ENCODE results near the gene MITF.
"Not testable (repeated sequence)": the region's sequence is repeated elsewhere in the genome, so short reads cannot be mapped to it uniquely, and the experiment has no call there.

Gene MITF

GRCh38 chr3:69914395-69914794 is 175.1 kb downstream of the MITF start:
- Histone ChIP-seq H3K4me3 (ENCODE audit: low read length) (no peak overlapping the region), H3K4me2 (ENCODE audit: low read length) (no peak overlapping the region), H3K4me1 (ENCODE audit: low read length) (no peaks in the 10 kb centered on the region), H3K79me2 (ENCODE audit: low read length) (no peaks in the 10 kb centered on the region), H3K9ac (ENCODE audit: low read length) (no peak overlapping the region), H3K9me3 (ENCODE audit: insufficient read depth, low read length) (no peaks in the 10 kb centered on the region), H3K36me3 (replicated peaks; ENCODE audit: low read depth, low read length) (no peaks in the 10 kb centered on the region), H3K27ac (ENCODE audit: low read length) (no peak overlapping the region), H2AFZ (ENCODE audit: low read depth, low read length) (no peak overlapping the region), H3K27me3 (ENCODE audit: low read depth, low read length) (0 out of 2 replicates have a peak, but pooled peaks cover 8% of the 10 kb centered on the region), H4K20me1 (ENCODE audit: insufficient read depth, low read length) (no peaks in the 10 kb centered on the region)
- no peak for TF ChIP-seq CTCF (IDR thresholded peaks at IDR 0.05; ENCODE audit: low read depth, low read length)
- no peak for TF ChIP-seq EZH2phosphoT487 (IDR thresholded peaks at IDR 0.05; ENCODE audit: low read depth)

DNA sequence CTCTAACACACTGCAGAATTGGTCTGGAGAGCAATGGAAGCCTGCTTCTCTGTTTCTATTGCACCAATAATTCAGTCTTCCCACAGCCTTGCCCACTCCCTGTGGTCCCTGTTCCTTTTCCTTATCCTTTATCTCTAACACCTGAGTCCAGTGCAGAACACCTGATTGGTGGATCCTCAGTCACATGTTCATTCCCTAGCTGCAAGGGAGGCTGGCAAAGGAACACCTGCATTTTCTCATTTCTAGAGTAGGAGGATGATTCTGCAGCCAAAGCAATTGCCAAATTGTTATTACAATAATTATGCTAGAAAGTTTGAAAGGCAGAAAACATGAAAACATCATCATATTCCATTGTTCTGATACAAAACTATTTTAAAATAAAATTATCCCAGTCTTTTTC is 176.5 kb downstream of the MITF start:
- Histone ChIP-seq H2AFZ (ENCODE audit: low read depth, low read length) (no peak overlapping the region), H3K9me3 (ENCODE audit: insufficient read depth, low read length) (no peaks in the 10 kb centered on the region), H3K27ac (ENCODE audit: low read length) (no peak overlapping the region), H3K4me1 (ENCODE audit: low read length) (no peaks in the 10 kb centered on the region), H3K9ac (ENCODE audit: low read length) (no peak overlapping the region), H3K79me2 (ENCODE audit: low read length) (no peaks in the 10 kb centered on the region), H3K4me2 (ENCODE audit: low read length) (no peak overlapping the region), H3K27me3 (ENCODE audit: low read depth, low read length) (0 out of 2 replicates have a peak, but pooled peaks cover 8% of the 10 kb centered on the region), H3K4me3 (ENCODE audit: low read length) (no peak overlapping the region), H4K20me1 (ENCODE audit: insufficient read depth, low read length) (no peaks in the 10 kb centered on the region), H3K36me3 (replicated peaks; ENCODE audit: low read depth, low read length) (no peaks in the 10 kb centered on the region)
- TF ChIP-seq EZH2phosphoT487 (IDR thresholded peaks at IDR 0.05; ENCODE audit: low read depth): no peak
- TF ChIP-seq CTCF (IDR thresholded peaks at IDR 0.05; ENCODE audit: low read depth, low read length): no peak

DNA sequence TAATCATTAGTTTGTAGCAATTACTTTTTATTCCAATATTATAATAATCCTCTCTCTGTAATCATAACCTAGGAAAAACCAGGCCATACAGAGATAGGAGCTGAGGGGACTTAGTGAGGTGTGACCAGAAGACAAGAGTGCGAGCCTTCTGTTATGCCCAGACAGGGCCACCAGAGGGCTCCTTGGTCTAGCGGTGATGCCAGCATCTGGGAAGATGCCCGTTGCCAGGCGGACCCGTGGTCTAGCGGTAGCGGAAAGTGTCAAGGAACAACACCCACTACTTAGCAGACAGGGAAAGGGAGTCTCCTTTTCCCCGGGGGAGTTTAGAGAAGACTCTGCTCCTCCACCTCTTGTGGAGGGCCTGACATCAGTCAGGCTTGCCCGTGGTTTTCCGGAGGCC is 180.7 kb downstream of the MITF start:
- not testable (repeated sequence) for H3K4me1 ChIP-seq (ENCODE audit: low read length); H3K9me3 ChIP-seq (ENCODE audit: insufficient read depth, low read length); H4K20me1 ChIP-seq (ENCODE audit: insufficient read depth, low read length); H3K79me2 ChIP-seq (ENCODE audit: low read length); H3K36me3 ChIP-seq (replicated peaks; ENCODE audit: low read depth, low read length); H3K27me3 ChIP-seq (ENCODE audit: low read depth, low read length); H3K4me3 ChIP-seq (ENCODE audit: low read length); H3K4me2 ChIP-seq (ENCODE audit: low read length); H3K9ac ChIP-seq (ENCODE audit: low read length); H3K27ac ChIP-seq (ENCODE audit: low read length)
- TF ChIP-seq CTCF (IDR thresholded peaks at IDR 0.05; ENCODE audit: low read depth, low read length): peak; percentile 46
- H2AFZ ChIP-seq (ENCODE audit: low read depth, low read length): peak overlapping the region; percentile 27; the same call in 1 of the 2 replicates

DNA sequence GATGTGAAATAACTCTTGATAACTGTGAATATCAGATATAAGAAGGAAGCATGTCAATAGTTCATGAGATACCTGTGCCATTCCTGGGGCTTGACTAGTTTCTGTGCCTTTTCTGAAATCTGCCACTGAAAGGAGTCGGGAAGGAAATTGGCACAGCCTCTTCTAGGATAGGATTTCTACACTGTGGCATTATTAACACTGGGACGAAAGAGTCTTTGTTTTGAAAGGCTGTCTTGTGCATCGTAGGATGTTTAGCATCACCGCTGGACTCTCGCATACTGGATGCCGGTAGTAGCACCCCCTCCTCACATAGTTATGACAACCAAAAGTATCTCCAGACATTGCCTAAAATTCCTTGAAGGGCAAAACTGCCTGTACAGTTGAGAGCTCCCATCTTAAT is 182.4 kb downstream of the MITF start:
- H3K9ac ChIP-seq (ENCODE audit: low read length): no peak overlapping the region
- no peak overlapping the region for H2AFZ ChIP-seq (ENCODE audit: low read depth, low read length)
- H3K4me1 ChIP-seq (ENCODE audit: low read length): no peaks in the 10 kb centered on the region
- no peak overlapping the region for H3K27ac ChIP-seq (ENCODE audit: low read length)
- no peaks in the 10 kb centered on the region for H3K36me3 ChIP-seq (replicated peaks; ENCODE audit: low read depth, low read length)
- no peak overlapping the region for H3K4me2 ChIP-seq (ENCODE audit: low read length)
- H3K9me3 ChIP-seq (ENCODE audit: insufficient read depth, low read length): no peaks in the 10 kb centered on the region
- TF ChIP-seq CTCF (IDR thresholded peaks at IDR 0.05; ENCODE audit: low read depth, low read length) (no peak), EZH2phosphoT487 (IDR thresholded peaks at IDR 0.05; ENCODE audit: low read depth) (no peak)
- H3K79me2 ChIP-seq (ENCODE audit: low read length): no peaks in the 10 kb centered on the region
- H3K27me3 ChIP-seq (ENCODE audit: low read depth, low read length): 0 out of 2 replicates have a peak, but pooled peaks cover 5% of the 10 kb centered on the region
- no peak overlapping the region for H3K4me3 ChIP-seq (ENCODE audit: low read length)
- no peaks in the 10 kb centered on the region for H4K20me1 ChIP-seq (ENCODE audit: insufficient read depth, low read length)
